Bronchial epithelial cell (primary cell): ENCODE data around the gene TNFRSF18. TPM values are rescaled to one million over a fixed set of nuclear protein-coding genes. Genes with fewer than 3 reads are reported as not detected.

Source experiments
- DNase-seq: peaks from one replicate; pipeline ENCODE4 v3.0.0-alpha.2; 2010; ENCODE audit warnings: low read depth
- FAIRE-seq: peaks from 2 replicates; lab custom pipeline; 2011; peaks lifted over from hg19 to GRCh38; lab: Jason Lieb, UNC
- H3K27me3 ChIP-seq: 2 replicates; pipeline ENCODE4 v1.5.1; 2011; ENCODE audit warnings: low read length; ENCODE audit not compliant: control insufficient read depth, insufficient read depth
- H3K36me3 ChIP-seq: 2 replicates; pipeline ENCODE4 v1.5.1; 2011; ENCODE audit warnings: low read length; ENCODE audit not compliant: control insufficient read depth, insufficient read depth
- H3K4me3 ChIP-seq: 2 replicates; pipeline ENCODE4 v1.5.1; 2011; ENCODE audit warnings: mild to moderate bottlenecking, low read depth, low read length, control low read depth
- total RNA-seq: library from RNA; depleted of rRNA; stranded (reverse); fragments of >200 nt; gene quantifications from 2 replicates; pipeline ENCODE4 v1.2.1, GENCODE V29; 2014
- TF ChIP-seq, protein P1 (sequence below): IDR thresholded peaks from 2 replicates; pipeline ENCODE4 v1.5.1; 2011; ENCODE audit warnings: mild to moderate bottlenecking, moderate library complexity, low read length, control low read depth, inconsistent platforms; ENCODE audit not compliant: insufficient read depth, severe bottlenecking

Gene TNFRSF18
- total RNA-seq, 1 donor from 2014 or later, result not detected

DNA sequence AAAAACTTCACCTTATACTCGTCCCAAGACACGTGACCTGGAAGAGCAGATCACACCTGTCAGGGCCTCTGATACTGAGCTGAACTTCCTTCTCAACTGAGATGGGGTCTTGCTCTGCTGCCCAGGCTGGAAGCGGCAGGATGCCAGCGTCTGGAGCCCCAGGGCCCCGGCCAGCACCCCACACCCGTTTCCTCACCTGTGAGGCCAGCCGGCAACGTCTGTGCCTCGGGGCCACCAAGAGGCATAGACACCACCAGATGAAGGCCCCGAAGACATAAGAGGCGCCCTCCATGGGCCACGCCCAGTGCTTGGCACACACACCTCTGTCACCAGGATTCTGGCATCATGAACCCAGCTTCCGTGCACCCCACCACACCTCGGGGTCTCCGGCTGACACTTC is 16.9 kb upstream of the TNFRSF18 start:
- Histone ChIP-seq H3K27me3 (no peaks in the 10 kb centered on the region), H3K4me3 (no peak overlapping the region), H3K36me3 (peaks cover 43% of the 10 kb centered on the region)
- FAIRE-seq (no peak), DNase-seq (no peak)
- TF ChIP-seq, protein P1, sequence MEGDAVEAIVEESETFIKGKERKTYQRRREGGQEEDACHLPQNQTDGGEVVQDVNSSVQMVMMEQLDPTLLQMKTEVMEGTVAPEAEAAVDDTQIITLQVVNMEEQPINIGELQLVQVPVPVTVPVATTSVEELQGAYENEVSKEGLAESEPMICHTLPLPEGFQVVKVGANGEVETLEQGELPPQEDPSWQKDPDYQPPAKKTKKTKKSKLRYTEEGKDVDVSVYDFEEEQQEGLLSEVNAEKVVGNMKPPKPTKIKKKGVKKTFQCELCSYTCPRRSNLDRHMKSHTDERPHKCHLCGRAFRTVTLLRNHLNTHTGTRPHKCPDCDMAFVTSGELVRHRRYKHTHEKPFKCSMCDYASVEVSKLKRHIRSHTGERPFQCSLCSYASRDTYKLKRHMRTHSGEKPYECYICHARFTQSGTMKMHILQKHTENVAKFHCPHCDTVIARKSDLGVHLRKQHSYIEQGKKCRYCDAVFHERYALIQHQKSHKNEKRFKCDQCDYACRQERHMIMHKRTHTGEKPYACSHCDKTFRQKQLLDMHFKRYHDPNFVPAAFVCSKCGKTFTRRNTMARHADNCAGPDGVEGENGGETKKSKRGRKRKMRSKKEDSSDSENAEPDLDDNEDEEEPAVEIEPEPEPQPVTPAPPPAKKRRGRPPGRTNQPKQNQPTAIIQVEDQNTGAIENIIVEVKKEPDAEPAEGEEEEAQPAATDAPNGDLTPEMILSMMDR, result no peak

GRCh38 chr1:1222575-1223225 is 16.3 kb upstream of the TNFRSF18 start:
- no peak for DNase-seq
- FAIRE-seq, result peak; percentile 99

DNA sequence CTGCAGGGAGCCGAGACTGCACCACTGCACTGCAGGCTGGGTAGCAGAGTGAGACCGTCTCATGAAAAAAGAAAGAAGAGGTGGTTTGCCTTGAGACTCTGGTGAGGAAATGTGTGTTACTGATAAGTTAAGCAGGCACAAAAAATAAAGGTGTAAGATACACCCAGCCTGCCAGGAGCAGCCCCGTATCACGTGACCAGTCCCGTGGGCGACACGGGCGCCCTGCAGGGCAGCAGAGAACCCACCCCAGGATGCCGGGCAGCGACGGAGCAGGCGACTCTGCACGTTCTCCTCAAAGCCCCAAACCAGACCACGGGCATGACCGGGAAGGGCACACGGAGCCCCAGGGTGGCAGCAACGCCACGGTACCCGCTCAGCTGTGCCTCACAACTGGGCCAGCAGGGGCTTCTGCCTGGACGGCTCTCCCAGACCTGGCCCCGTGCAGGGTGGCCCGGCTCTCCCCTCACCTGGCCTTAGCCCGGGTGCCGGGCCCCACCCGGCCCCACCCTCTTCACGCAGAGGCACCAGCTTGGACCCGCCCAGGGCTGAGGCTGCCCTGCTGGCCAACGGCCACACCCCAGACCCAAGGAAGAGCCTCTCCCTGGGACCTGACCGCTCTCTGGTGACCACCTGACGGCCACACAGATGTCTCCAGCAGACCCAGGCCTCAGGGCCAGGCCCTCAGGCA is 15.6 kb upstream of the TNFRSF18 start:
- TF ChIP-seq, protein P1, result no peak
- Histone ChIP-seq H3K4me3 (no peak overlapping the region), H3K27me3 (no peaks in the 10 kb centered on the region), H3K36me3 (peaks cover 42% of the 10 kb centered on the region)
- FAIRE-seq (no peak), DNase-seq (no peak)

More at GRCh38 chr1:1222575-1223225, 16.3 kb upstream of the TNFRSF18 start:
- no peaks in the 10 kb centered on the region for H3K27me3 ChIP-seq
- TF ChIP-seq, protein P1, result no peak
- H3K36me3 ChIP-seq, result peaks cover 41% of the 10 kb centered on the region
- H3K4me3 ChIP-seq, result no peak overlapping the region

DNA sequence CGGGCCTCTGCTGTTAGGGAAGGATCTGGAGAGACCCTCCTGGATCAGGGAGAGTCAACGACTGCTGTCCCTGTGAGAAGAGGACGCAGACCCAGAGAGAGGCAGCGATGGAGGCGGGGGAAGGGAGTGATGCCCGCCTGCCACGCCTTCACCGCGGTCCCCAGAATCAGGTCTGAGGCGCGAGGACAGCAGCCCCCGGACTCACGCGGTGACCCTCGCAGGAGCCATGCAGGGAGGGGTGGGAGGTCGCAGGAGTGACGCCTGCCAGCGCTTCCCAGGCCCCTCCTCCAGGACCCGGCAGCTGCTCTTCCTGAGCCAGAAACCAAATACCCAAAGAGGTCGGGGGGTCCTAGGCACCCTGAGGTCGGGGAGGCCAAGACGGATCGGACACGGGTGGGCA is 13.8 kb upstream of the TNFRSF18 start:
- FAIRE-seq (no peak), DNase-seq (no peak)
- H3K27me3 ChIP-seq, result no peaks in the 10 kb centered on the region
- H3K36me3 ChIP-seq, result peaks cover 37% of the 10 kb centered on the region
- no peak overlapping the region for H3K4me3 ChIP-seq
- TF ChIP-seq, protein P1, result no peak

DNA sequence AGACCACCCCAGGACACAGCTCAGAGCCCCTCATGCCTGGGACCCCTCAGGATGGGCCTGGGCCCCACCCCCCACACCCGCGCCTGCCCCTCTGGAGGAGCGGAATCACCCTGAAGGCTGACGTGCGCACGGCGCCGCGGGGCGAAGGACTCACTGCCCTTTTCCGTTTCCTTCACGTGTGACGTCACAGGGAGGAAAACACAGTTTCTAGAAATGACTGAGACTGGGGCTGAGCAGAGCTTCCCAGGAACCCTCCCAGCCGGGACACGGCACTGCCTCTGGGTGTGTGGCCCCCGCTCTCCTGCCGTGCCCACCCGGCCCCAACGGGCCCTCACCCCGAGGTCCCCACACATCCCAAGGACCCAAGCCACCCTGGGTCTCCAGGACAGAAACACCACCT is 12.9 kb upstream of the TNFRSF18 start:
- no peak for FAIRE-seq
- DNase-seq, result no peak
- Histone ChIP-seq H3K36me3 (peaks cover 33% of the 10 kb centered on the region), H3K4me3 (no peak overlapping the region), H3K27me3 (no peaks in the 10 kb centered on the region)
- TF ChIP-seq, protein P1, result no peak
